NOMO-1 (cell line): ENCODE results near the gene TMEM108.

Experiments used
- DNase-seq, 2 experiments: peaks; one replicate each; lab custom pipeline; 2025; ENCODE audit not compliant: unreplicated experiment in 2 of 2; lab: John Stamatoyannopoulos, UW

TMEM108 gene

GRCh38 chr3:133377396-133377795 is 339.2 kb downstream of the TMEM108 start:
- DNase-seq: peak; percentile 38 to 57

- no peak for DNase-seq
Observed at GRCh38 chr3:133379926-133380325, 341.7 kb downstream of the TMEM108 start.

- DNase-seq: no peak
Observed at GRCh38 chr3:133380481-133381225, 342.5 kb downstream of the TMEM108 start.

- no peak for DNase-seq
Observed at GRCh38 chr3:133381346-133382109, 343.3 kb downstream of the TMEM108 start.

- DNase-seq: no peak
Observed at GRCh38 chr3:133383175-133383574, 345.0 kb downstream of the TMEM108 start.

- DNase-seq: no peak
Observed at GRCh38 chr3:133383741-133384140, 345.6 kb downstream of the TMEM108 start.

- peak; percentile 51 to 56 for DNase-seq
Observed at GRCh38 chr3:133384331-133385027, 346.3 kb downstream of the TMEM108 start.

GRCh38 chr3:133386876-133387275 is 348.7 kb downstream of the TMEM108 start:
- DNase-seq: no peak

GRCh38 chr3:133387341-133387740 is 349.1 kb downstream of the TMEM108 start:
- DNase-seq: no peak

GRCh38 chr3:133388696-133389395 is 350.7 kb downstream of the TMEM108 start:
- no peak for DNase-seq

GRCh38 chr3:133390715-133391114 is 352.5 kb downstream of the TMEM108 start:
- DNase-seq: no peak

- DNase-seq: peak in 1 of 2 experiments; percentile 41
Observed at GRCh38 chr3:133393204-133393603, 355.0 kb downstream of the TMEM108 start.

GRCh38 chr3:133393691-133394474 is 355.7 kb downstream of the TMEM108 start:
- DNase-seq: no peak

GRCh38 chr3:133394561-133395311 is 356.5 kb downstream of the TMEM108 start:
- DNase-seq: no peak

- no peak for DNase-seq
Observed at GRCh38 chr3:133396906-133397305, 358.7 kb downstream of the TMEM108 start.

GRCh38 chr3:133400006-133400515 is 361.9 kb downstream of the TMEM108 start, which contains the start of gene BFSP2:
Gene BFSP2, plus strand, starts transcription at chr3:133400056. Its CDS starts 28 bp downstream, at chr3:133400084.
- no peak for DNase-seq

- DNase-seq: no peak
Observed at GRCh38 chr3:133401374-133402135, 363.4 kb downstream of the TMEM108 start.

GRCh38 chr3:133404920-133405319 is 366.7 kb downstream of the TMEM108 start:
- DNase-seq: no peak
